Naive B cell (primary cell): ENCODE results near the gene TAF6. TPM values are rescaled to one million over a fixed set of nuclear protein-coding genes. Genes with fewer than 3 reads are reported as not detected.

Experiments
- ATAC-seq, 2 donors: fragments of 150-1000 bp; cut with Tn5 transposase; 2 replicates each; pipeline ENCODE4 v1.10.0; 2021; ENCODE audit warnings: low read depth in 2 of 2, mild to moderate bottlenecking in 2 of 2, moderate library complexity in 2 of 2
- DNase-seq: peaks from one replicate; pipeline ENCODE4 v3.0.0; 2022
- H3K27ac Mint-ChIP-seq, 6 donors: one replicate each; pipeline ENCODE4 v1.8.0; 2020 to 2022; ENCODE audit warnings: mild to moderate bottlenecking in 6 of 6, mixed read lengths in 6 of 6, moderate library complexity in 5 of 6, inconsistent platforms in 2 of 6
- H3K27me3 Mint-ChIP-seq, 3 donors: one replicate each; pipeline ENCODE4 v1.8.0; 2021 to 2022; ENCODE audit warnings: mixed read lengths in 3 of 3, mild to moderate bottlenecking in 1 of 3
- H3K36me3 Mint-ChIP-seq, 2 donors: one replicate each; pipeline ENCODE4 v1.8.0; 2020 to 2022; ENCODE audit warnings: mixed read lengths in 2 of 2, inconsistent platforms in 1 of 2, mild to moderate bottlenecking in 1 of 2
- H3K4me1 Mint-ChIP-seq, 3 donors: one replicate each; pipeline ENCODE4 v1.8.0; 2020 to 2022; ENCODE audit warnings: mixed read lengths in 3 of 3, inconsistent platforms in 1 of 3, mild to moderate bottlenecking in 1 of 3, moderate library complexity in 1 of 3
- H3K4me3 Mint-ChIP-seq, 8 donors: one replicate each; pipeline ENCODE4 v1.8.0; 2020 to 2022; ENCODE audit warnings: mild to moderate bottlenecking in 8 of 8, mixed read lengths in 8 of 8, moderate library complexity in 8 of 8, inconsistent platforms in 2 of 8
- H3K9me3 Mint-ChIP-seq, 7 donors: one replicate each; pipeline ENCODE4 v1.8.0; 2020 to 2022; ENCODE audit warnings: mixed read lengths in 7 of 7, mild to moderate bottlenecking in 5 of 7, inconsistent platforms in 2 of 7, moderate library complexity in 1 of 7
- polyA plus RNA-seq, 6 donors: library from polyadenylated mRNA; unstranded; fragments of 300-500 nt; fragmentation: Illumina TruSeq; gene quantifications; one replicate each; pipeline ENCODE4 v1.2.3, GENCODE V29; 2021; ENCODE audit warnings: low read depth in 6 of 6

The TAF6 gene
- polyA plus RNA-seq, 6 donors from 2014 or later = 16.8 to 32.2 (median 21.6) TPM

DNA sequence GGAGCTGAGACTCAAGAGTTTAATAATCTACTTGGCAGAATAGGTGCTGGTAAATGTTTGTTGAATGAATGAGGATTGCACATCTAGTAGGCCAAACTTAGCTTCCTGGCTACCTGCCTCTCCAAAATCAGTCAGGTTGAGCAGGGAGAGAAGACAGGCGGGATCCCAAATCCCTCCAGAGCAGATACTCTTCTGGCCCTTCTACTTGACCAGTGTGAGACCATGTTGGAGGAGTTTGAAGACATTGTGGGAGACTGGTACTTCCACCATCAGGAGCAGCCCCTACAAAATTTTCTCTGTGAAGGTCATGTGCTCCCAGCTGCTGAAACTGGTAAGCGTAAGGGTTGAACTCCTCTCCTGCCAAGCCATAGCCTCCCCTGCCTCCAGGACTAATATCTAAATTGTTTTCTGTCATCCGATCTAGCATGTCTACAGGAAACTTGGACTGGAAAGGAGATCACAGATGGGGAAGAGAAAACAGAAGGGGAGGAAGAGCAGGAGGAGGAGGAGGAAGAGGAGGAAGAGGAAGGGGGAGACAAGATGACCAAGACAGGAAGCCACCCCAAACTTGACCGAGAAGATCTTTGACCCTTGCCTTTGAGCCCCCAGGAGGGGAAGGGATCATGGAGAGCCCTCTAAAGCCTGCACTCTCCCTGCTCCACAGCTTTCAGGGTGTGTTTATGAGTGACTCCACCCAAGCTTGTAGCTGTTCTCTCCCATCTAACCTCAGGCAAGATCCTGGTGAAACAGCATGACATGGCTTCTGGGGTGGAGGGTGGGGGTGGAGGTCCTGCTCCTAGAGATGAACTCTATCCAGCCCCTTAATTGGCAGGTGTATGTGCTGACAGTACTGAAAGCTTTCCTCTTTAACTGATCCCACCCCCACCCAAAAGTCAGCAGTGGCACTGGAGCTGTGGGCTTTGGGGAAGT, 5.4 kb upstream of the TAF6 start:
- Mint-ChIP-seq H3K4me1 (peaks cover 15 to 68% (median 56%) of the 10 kb centered on the region in 3 donors), H3K27me3 (no peaks in the 10 kb centered on the region), H3K27ac (peak overlapping the region in 3 of 6 donors; percentile 5 to 89 (median 75)), H3K9me3 (no peaks in the 10 kb centered on the region), H3K4me3 (peak overlapping the region; percentile 19 to 100 (median 51)), H3K36me3 (no peaks in the 10 kb centered on the region)
- DNase-seq (no peak), ATAC-seq (no peak)

DNA sequence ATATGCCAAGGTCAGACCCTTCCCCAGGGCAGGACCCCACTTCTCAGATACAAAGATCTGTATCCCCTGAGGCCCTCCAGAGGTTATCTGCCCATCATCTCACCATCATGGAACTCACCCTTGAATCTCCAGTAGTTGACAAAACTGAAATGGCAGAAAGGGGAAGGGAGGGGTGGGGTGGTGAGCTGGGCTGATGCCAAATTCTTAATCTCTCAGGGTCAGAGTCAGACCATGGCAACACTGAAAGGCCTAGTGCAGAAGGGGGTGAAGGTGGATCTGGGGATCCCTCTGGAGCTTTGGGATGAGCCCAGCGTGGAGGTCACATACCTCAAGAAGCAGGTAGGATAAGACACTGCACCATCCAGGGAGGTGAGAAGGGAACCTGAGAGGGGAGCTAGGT, 3.4 kb upstream of the TAF6 start:
- H3K4me3 Mint-ChIP-seq = peak overlapping the region in 2 of 8 donors; percentile 56 to 70
- no peaks in the 10 kb centered on the region for H3K27me3 Mint-ChIP-seq
- DNase-seq = no peak
- H3K9me3 Mint-ChIP-seq = no peaks in the 10 kb centered on the region
- ATAC-seq = no peak
- H3K27ac Mint-ChIP-seq = peak overlapping the region in 3 of 6 donors; percentile 52 to 86 (median 77)
- H3K36me3 Mint-ChIP-seq = no peaks in the 10 kb centered on the region
- H3K4me1 Mint-ChIP-seq = peaks cover 18 to 76% (median 62%) of the 10 kb centered on the region in 3 donors

DNA sequence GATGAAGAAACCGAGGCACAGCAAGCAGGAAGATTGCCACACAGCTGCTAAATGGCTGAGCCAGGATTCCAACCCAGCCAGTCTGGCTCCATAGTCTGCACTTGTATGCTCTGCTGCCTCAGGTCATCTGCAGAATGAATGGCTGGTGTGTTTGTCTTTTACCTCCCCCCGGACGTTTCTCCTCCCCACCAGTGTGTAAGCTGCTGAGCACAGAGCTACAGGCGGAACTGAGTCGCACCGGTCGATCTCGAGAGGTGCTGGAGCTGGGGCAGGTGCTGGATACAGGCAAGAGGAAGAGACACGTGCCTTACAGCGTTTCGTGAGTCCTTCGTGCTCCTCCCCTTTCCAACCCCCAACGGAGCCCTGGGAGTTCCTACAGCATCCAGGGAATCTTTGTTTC, 2.9 kb upstream of the TAF6 start:
- Mint-ChIP-seq H3K36me3 (no peaks in the 10 kb centered on the region), H3K4me1 (peaks cover 18 to 76% (median 62%) of the 10 kb centered on the region in 3 donors), H3K4me3 (peak overlapping the region in 1 of 8 donors; percentile 70), H3K9me3 (no peaks in the 10 kb centered on the region), H3K27ac (peak overlapping the region in 1 of 6 donors; percentile 54), H3K27me3 (no peaks in the 10 kb centered on the region)
- ATAC-seq (no peak), DNase-seq (no peak)

DNA sequence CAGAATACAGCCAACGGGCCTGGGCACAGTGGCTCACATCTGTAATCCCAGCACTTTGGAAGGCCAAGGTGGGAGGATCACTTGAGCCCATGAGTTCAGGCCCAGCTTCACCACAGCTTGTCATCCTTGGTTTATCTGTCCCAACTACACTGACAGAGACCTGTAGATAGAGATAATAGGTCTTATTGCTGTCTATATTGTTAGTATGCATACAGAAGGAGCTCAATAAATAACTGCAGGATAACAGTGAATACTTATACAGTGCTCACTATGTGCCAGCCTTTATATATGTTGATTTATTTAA, 1.5 kb upstream of the TAF6 start:
- Mint-ChIP-seq H3K4me1 (peaks cover 26 to 62% (median 58%) of the 10 kb centered on the region in 3 donors), H3K4me3 (peak overlapping the region; percentile 96 to 99 (median 98)), H3K36me3 (no peaks in the 10 kb centered on the region), H3K9me3 (no peaks in the 10 kb centered on the region), H3K27me3 (no peaks in the 10 kb centered on the region), H3K27ac (peak overlapping the region; percentile 63 to 100 (median 88))
- ATAC-seq (no peak), DNase-seq (no peak)

DNA sequence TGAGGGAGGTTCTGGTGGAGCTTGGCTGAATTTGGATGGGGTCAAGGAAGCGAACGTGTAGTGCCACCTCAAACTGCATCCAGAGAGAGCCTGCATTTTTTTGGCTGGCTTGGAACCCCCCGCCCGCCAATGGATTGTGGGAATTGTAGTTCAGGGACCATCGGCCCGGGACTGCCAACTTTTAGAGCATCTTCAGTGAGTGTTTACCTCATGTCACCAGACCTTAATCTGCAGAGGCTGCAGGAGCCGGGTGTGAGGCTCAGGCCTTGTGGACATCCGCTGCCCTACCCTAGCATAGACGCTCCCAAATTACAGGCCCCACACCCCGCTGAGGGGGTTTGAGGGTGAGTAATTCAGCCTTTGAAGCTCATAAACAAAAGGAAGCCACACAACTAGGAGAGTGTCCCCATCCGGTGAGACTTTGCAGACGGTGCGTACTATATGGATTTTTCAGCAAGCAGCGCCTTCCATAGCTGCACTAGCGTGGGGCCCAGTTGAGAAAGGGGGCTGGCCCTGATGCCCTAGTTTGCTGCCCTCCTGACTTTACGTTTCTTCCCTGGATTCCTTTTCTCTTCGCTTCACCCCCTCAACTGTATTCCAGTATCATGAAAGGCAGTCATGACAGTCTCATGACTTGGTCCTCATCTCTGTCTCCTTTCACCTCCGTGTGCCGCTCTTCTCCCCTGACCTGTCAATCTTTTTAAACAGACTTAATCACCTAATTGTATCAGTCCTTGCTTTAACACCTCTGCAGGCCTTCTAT, 993 bp upstream of the TAF6 start:
- H3K4me3 Mint-ChIP-seq = peak overlapping the region; percentile 96 to 99 (median 98)
- DNase-seq (no peak), ATAC-seq (peak; percentile 42 to 48)
- no peaks in the 10 kb centered on the region for H3K36me3 Mint-ChIP-seq
- H3K9me3 Mint-ChIP-seq = no peaks in the 10 kb centered on the region
- peaks cover 26 to 57% (median 53%) of the 10 kb centered on the region in 3 donors for H3K4me1 Mint-ChIP-seq
- no peaks in the 10 kb centered on the region for H3K27me3 Mint-ChIP-seq
- peak overlapping the region; percentile 99 to 100 (median 100) for H3K27ac Mint-ChIP-seq

DNA sequence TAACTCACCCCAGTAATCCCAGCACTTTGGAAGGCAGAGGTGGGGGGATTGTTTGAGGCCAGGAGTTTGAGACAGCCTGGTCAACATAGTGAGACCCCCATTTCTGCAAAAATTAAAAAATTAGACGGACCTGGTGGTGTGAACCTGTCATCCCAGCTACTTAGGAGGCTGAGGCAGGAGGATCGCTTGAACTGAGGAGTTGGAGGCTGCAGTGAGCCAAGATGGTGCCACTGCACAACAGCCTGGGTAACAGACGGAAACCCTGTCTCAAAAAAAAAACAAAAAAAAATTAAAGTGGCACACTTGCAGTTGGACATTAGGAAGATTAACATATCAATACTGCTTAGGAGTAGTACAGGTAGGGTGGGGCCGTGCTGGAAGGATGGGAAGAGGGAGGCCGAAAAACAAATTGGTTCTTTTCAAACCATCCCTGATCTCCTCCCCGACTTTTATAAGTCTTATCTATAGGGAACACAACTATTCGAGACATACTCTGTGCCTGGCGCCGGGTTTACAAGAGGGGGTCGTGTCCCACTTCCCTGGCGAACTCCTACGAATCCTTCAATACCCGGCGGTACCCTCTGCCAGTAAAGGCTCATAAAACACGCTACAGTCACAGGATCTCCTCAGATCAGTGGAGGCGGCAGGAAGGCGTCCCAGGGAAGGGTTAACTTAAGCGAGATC, 628 bp downstream of the TAF6 start:
- Mint-ChIP-seq H3K36me3 (no peaks in the 10 kb centered on the region), H3K9me3 (no peaks in the 10 kb centered on the region), H3K27me3 (no peaks in the 10 kb centered on the region), H3K27ac (peak overlapping the region; percentile 99 to 100 (median 100)), H3K4me3 (peak overlapping the region; percentile 96 to 99 (median 98)), H3K4me1 (peaks cover 21 to 43% (median 42%) of the 10 kb centered on the region in 3 donors)
- DNase-seq = no peak
- ATAC-seq = no peak

DNA sequence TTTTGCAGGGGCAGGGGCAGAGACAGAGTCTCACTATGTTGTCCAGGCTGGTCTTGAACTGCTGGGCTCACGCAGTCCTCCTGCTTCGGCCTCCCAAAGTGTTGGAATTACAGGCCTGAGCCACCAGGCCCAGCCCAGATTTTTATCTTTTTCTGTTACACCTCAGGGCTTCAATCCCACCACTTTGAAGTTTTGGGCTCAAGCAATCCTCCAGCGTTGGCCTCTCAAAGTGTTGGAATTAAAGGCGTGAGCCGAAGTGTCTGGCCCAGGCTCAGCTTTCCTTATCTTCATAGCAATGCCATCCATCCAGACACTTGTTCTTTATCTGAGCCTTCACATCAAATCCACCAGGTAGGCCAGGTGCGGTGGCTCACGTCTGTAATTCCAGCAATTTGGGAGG, 4.1 kb downstream of the TAF6 start:
- no peaks in the 10 kb centered on the region for H3K27me3 Mint-ChIP-seq
- no peak overlapping the region for H3K27ac Mint-ChIP-seq
- H3K9me3 Mint-ChIP-seq = no peaks in the 10 kb centered on the region
- peak overlapping the region in 1 of 8 donors; percentile 9 for H3K4me3 Mint-ChIP-seq
- ATAC-seq (no peak), DNase-seq (no peak)
- no peaks in the 10 kb centered on the region for H3K36me3 Mint-ChIP-seq
- H3K4me1 Mint-ChIP-seq = peaks cover 11 to 29% (median 21%) of the 10 kb centered on the region in 3 donors

DNA sequence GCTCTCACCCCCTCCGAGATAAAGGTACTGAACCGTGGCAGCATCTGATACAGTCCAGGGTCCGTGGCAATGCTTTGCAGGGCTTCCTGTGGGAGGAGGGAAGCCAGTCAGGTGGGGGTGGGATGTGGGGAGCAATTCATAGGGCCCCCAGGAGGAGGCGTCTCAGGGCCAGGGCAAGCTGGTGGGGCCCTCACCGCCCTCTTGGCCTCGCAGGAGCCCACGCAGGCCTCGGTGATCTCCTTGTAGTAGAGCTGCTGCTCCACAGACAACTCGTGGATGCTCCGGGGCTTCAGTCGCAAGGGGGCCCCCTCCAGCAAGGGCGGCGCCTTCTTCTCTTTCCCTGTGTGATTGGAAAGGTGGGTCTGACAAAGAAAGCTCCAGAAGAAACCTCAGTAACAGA, 7.2 kb downstream of the TAF6 start:
- Mint-ChIP-seq H3K36me3 (no peaks in the 10 kb centered on the region), H3K4me3 (peak overlapping the region in 1 of 8 donors; percentile 19), H3K27me3 (no peaks in the 10 kb centered on the region)

DNA sequence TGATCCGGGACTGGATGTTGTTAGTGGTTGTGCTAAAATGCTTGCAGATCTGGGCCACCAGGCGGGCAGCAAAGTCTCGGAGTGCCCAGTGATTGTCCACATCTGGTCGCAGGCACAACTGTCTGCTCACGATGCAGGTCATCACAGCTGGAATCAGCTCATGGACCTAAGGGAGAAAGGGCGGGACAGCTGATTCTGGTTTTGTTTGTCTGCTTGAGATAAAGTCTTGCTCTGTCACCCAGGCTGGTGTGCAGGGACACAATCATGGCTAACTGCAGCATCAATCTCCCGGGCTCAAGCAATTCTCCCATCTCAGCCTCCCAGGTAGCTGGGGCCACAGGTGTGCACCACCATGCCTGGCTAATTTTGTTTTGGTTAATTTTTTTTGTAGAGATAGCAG, 8.0 kb downstream of the TAF6 start:
- ATAC-seq (no peak), DNase-seq (no peak)
- H3K27me3 Mint-ChIP-seq = no peaks in the 10 kb centered on the region
- peaks cover 0 to 6% (median 4%) of the 10 kb centered on the region in 3 donors for H3K4me1 Mint-ChIP-seq
- H3K27ac Mint-ChIP-seq = no peak overlapping the region
- H3K4me3 Mint-ChIP-seq = no peak overlapping the region
- no peaks in the 10 kb centered on the region for H3K36me3 Mint-ChIP-seq
- no peaks in the 10 kb centered on the region for H3K9me3 Mint-ChIP-seq

More for the DNA sequence above, 7.2 kb downstream of the TAF6 start:
- DNase-seq = no peak
- no peak for ATAC-seq
- H3K9me3 Mint-ChIP-seq = no peaks in the 10 kb centered on the region
- peaks cover 0 to 10% (median 8%) of the 10 kb centered on the region in 3 donors for H3K4me1 Mint-ChIP-seq
- H3K27ac Mint-ChIP-seq = no peak overlapping the region

DNA sequence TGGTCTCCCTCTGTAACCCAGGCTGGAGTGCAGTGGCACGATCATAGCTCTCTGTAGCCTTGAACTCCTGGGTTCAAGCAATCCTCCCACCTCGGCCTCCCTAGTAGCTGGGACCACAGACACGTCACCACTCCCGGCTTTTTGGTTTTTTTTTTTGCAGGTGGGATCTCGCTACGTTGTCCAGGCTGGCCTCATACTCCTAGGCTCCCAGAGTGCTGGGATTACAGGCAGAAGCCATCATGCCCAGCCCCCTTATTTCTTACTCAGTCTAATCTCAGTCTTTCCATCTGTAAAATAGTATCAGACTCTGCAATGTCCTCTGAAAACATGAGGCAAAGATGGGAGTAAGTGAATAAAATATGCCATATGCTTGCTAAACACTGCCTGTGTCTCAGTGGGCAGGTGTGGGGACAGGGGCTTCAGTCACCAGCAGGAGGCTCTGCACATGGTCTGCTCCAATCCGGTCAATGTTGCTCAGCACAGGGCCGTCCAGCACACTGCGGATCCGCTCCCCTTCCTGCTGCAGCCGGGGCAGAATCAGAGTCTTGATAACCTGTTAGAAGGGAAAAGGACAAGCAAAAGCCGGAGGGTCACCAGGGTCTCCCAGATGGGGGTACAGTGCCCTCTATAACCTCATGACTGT, 9.5 kb downstream of the TAF6 start:
- no peaks in the 10 kb centered on the region for H3K27me3 Mint-ChIP-seq
- no peaks in the 10 kb centered on the region for H3K9me3 Mint-ChIP-seq
- no peak overlapping the region for H3K4me3 Mint-ChIP-seq
- ATAC-seq (no peak), DNase-seq (no peak)
- no peaks in the 10 kb centered on the region for H3K4me1 Mint-ChIP-seq
- H3K36me3 Mint-ChIP-seq = no peaks in the 10 kb centered on the region
- no peak overlapping the region for H3K27ac Mint-ChIP-seq

DNA sequence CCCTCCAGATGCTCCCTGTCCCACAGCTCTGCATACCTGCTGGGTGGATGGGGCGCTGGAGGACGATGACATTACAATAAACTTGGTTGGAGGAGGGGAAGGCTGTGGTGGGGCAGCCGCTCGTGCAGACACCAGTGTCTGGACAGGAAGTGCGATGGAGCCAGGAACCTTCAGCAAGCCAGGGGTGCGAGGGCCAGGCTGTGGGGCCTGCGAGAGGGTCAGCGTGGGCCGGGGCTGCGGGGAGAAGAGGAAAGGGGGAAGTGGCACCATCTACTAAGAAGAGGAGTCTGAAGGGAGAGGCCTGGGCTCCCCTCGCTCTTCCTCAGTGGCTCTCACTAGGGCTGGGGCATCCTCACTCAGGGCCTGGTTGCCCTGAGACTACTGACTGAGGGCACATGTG, 11.3 kb downstream of the TAF6 start:
- H3K9me3 Mint-ChIP-seq = no peaks in the 10 kb centered on the region
- H3K36me3 Mint-ChIP-seq = no peaks in the 10 kb centered on the region
- H3K4me1 Mint-ChIP-seq = peaks cover 0 to 10% (median 0%) of the 10 kb centered on the region in 3 donors
- ATAC-seq (no peak), DNase-seq (no peak)
- H3K4me3 Mint-ChIP-seq = peak overlapping the region in 1 of 8 donors; percentile 16
- H3K27me3 Mint-ChIP-seq = no peaks in the 10 kb centered on the region
- no peak overlapping the region for H3K27ac Mint-ChIP-seq

DNA sequence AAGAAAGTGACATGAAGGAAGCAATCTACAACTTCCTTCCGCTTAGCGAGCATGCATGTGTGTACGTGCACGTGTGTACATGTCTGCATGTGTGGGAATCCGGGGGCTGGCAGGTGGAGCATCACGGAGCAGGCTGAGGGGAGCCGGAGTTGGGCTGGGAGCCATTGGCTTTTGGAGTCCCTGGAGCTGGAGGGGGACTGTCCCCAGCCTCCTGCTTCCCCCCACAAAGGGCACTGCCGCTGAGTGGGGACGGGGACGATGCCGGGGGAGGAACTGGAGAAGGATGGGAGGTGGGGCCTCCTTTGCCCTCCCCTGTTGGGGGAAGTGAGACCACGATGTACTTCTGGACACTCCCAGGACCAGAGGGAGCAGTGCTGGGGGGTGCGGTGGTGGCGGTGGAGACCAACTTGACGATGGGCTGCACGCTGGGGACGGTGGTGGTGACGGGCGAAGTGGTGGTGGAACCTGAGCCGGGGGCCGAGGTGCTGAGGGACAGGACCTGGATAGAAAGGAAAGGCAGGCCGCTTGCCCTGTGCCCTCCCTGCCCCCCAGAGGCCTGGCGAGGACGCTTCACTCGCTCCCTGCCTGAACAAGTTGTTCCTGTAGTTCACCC, 11.9 kb downstream of the TAF6 start:
- no peak for DNase-seq
- H3K9me3 Mint-ChIP-seq = no peaks in the 10 kb centered on the region
- no peak for ATAC-seq
- peaks cover 5 to 16% (median 6%) of the 10 kb centered on the region in 3 donors for H3K4me1 Mint-ChIP-seq
- no peak overlapping the region for H3K27ac Mint-ChIP-seq
- H3K36me3 Mint-ChIP-seq = no peaks in the 10 kb centered on the region
- H3K27me3 Mint-ChIP-seq = no peaks in the 10 kb centered on the region
- peak overlapping the region in 1 of 8 donors; percentile 22 for H3K4me3 Mint-ChIP-seq
